K562 (cell line): ENCODE results near the gene BRD4. TPM values are rescaled to one million over a fixed set of nuclear protein-coding genes. Genes with fewer than 3 reads are reported as not detected.
A peak's percentile ranks its signal among the peaks of the same experiment; 100 is the strongest.

ENCODE experiments used
- CBX2 ChIP-seq: fragments of 200-600 bp; sonication (generic); IDR thresholded peaks from one replicate; pipeline ENCODE4 v1.6.1; 2012; ENCODE audit warnings: mild to moderate bottlenecking, low read length, inconsistent platforms; ENCODE audit not compliant: insufficient read depth, poor library complexity, severe bottlenecking
- CHD4 ChIP-seq: fragments of 200-600 bp; sonication (generic); IDR thresholded peaks from 3 replicates; pipeline ENCODE4 v1.6.1; 2012; ENCODE audit warnings: low read depth, mild to moderate bottlenecking, mixed read lengths, low read length, inconsistent platforms; ENCODE audit not compliant: insufficient read depth, insufficient replicate concordance, poor library complexity, severe bottlenecking
- CREBBP ChIP-seq: IDR thresholded peaks from one replicate; pipeline ENCODE4 v1.6.1; 2012; ENCODE audit warnings: low read depth, mild to moderate bottlenecking, control low read depth, inconsistent platforms, low read length
- FOXK1 ChIP-seq: sonication (generic); formaldehyde crosslinking; IDR thresholded peaks from 2 replicates; pipeline ENCODE4 v1.8.0; 2022; ENCODE audit warnings: missing genetic modification reagents, mild to moderate bottlenecking, borderline replicate concordance
- GTF2F1 ChIP-seq: IDR thresholded peaks from 2 replicates; pipeline ENCODE4 v1.6.1; 2011; ENCODE audit warnings: low read depth, low read length, improper control_type of control experiment
- RCOR1 ChIP-seq, 2 experiments: IDR thresholded peaks; 2 replicates each; pipeline ENCODE4 v1.6.1; 2012; ENCODE audit warnings: low read depth in 2 of 2, low read length in 2 of 2, borderline replicate concordance in 1 of 2, improper control_type of control experiment in 1 of 2
- SETDB1 ChIP-seq: IDR thresholded peaks from one replicate; pipeline ENCODE4 v1.6.1; 2012; ENCODE audit warnings: low read length, control low read depth, inconsistent platforms
- SMARCA5 ChIP-seq: fragments of 450-650 bp; IDR thresholded peaks from 2 replicates; pipeline ENCODE4 v1.6.1; 2016
- TAF15 ChIP-seq: fragments of 200-400 bp; formaldehyde crosslinking; IDR thresholded peaks from 2 replicates; pipeline ENCODE4 v1.6.1; 2017; ENCODE audit warnings: mild to moderate bottlenecking, low read depth, low read length, moderate library complexity
- ZMIZ1 ChIP-seq, 2 experiments: fragments of 150-350 bp in 1 of 2; IDR thresholded peaks; 2 replicates each; pipeline ENCODE4 v1.6.1; 2012 to 2016; ENCODE audit warnings: low read depth in 2 of 2, low read length in 2 of 2, mild to moderate bottlenecking in 1 of 2, moderate library complexity in 1 of 2
- ZNF174 ChIP-seq: fragments of 250-450 bp; sonication (Bioruptor Pico); IDR thresholded peaks from 2 replicates; pipeline ENCODE4 v1.4.0; 2020; ENCODE audit warnings: mild to moderate bottlenecking
- ZNF280B ChIP-seq: fragments of 250-450 bp; sonication (Bioruptor Pico); IDR thresholded peaks from 2 replicates; pipeline ENCODE4 v1.5.1; 2021; ENCODE audit warnings: mild to moderate bottlenecking
- ZNF347 ChIP-seq: fragments of 450-650 bp; formaldehyde crosslinking; IDR thresholded peaks from 2 replicates; pipeline ENCODE4 v1.4.0; 2020; ENCODE audit warnings: low read depth, mild to moderate bottlenecking, moderate library complexity
- ZNF408 ChIP-seq: fragments of 250-450 bp; sonication (Bioruptor Pico); IDR thresholded peaks from 2 replicates; pipeline ENCODE4 v1.4.0; 2020; ENCODE audit warnings: low read depth, mild to moderate bottlenecking, moderate library complexity
- ZNF644 ChIP-seq: fragments of 200-800 bp; sonication (Bioruptor generic); IDR thresholded peaks from 2 replicates; pipeline ENCODE4 v1.6.1; 2016; ENCODE audit warnings: low read depth, missing genetic modification characterization, missing compliant biosample characterization
- ZNF766 ChIP-seq: fragments of 200-800 bp; sonication (Bioruptor generic); conservative IDR thresholded peaks from 2 replicates; pipeline ENCODE4 v1.6.1; 2016; ENCODE audit warnings: missing genetic modification characterization, missing compliant biosample characterization
- polyA plus RNA-seq, 8 experiments: library from polyadenylated mRNA; depleted of rRNA in 4 of 8; stranded (reverse) in 5 of 8; unstranded in 3 of 8; fragments of >200 nt; fragmentation: Nextera tagmentation in 2 of 8; fragmentation: Illumina TruSeq in 1 of 8; extraction: Ambion mirVana in 2 of 8; extraction: Trizol in 1 of 8; gene quantifications; 2 replicates each; pipeline versions ENCODE4 v1.2.1 to v1.2.3, GENCODE V29; 2011 to 2014; ENCODE audit warnings: inconsistent platforms in 1 of 8, missing spikeins in 1 of 8
- total RNA-seq, 7 experiments: library from RNA; depleted of rRNA in 6 of 7; stranded (reverse); fragments of >200 nt in 6 of 7; fragmentation: Illumina TruSeq in 2 of 7; extraction: Trizol in 2 of 7; gene quantifications; 2 replicates each; pipeline versions ENCODE4 v1.2.1 to v1.2.3, GENCODE V29; 2011 to 2021; ENCODE audit warnings: low replicate concordance in 1 of 7
- TF ChIP-seq, protein P1 (sequence below): sonication (generic); formaldehyde crosslinking; IDR thresholded peaks from 2 replicates; pipeline ENCODE4 v1.8.1; 2023; ENCODE audit warnings: mild to moderate bottlenecking, missing genetic modification reagents
- TF ChIP-seq, protein P2 (sequence below): fragments of 450-650 bp; IDR thresholded peaks from 2 replicates; pipeline ENCODE4 v1.6.1; 2014; ENCODE audit warnings: low read depth, mild to moderate bottlenecking, moderate library complexity, borderline replicate concordance

BRD4 gene
- total and polyA plus RNA-seq, 9 of the 15 experiments (the other 6 are each of a cell fraction or from before 2014, with no cell fraction given): 1.8 to 105 (median 15.6) TPM

- TF ChIP-seq ZNF280B (CRISPR knock-in tag): no peak
- TF ChIP-seq, protein P1, sequence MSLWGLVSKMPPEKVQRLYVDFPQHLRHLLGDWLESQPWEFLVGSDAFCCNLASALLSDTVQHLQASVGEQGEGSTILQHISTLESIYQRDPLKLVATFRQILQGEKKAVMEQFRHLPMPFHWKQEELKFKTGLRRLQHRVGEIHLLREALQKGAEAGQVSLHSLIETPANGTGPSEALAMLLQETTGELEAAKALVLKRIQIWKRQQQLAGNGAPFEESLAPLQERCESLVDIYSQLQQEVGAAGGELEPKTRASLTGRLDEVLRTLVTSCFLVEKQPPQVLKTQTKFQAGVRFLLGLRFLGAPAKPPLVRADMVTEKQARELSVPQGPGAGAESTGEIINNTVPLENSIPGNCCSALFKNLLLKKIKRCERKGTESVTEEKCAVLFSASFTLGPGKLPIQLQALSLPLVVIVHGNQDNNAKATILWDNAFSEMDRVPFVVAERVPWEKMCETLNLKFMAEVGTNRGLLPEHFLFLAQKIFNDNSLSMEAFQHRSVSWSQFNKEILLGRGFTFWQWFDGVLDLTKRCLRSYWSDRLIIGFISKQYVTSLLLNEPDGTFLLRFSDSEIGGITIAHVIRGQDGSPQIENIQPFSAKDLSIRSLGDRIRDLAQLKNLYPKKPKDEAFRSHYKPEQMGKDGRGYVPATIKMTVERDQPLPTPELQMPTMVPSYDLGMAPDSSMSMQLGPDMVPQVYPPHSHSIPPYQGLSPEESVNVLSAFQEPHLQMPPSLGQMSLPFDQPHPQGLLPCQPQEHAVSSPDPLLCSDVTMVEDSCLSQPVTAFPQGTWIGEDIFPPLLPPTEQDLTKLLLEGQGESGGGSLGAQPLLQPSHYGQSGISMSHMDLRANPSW: no peak
- no peak for TF ChIP-seq SETDB1
- no peak for TF ChIP-seq CBX2
- 0 out of 4 replicates have a peak, but pooled peaks of 1 of the 2 experiments have one; percentile 2 for TF ChIP-seq RCOR1 (IDR thresholded peaks at IDR 0.05; ENCODE audit: borderline replicate concordance in 1 of 2, low read depth in 2 of 2, low read length in 2 of 2)
- no peak for TF ChIP-seq SMARCA5
- TF ChIP-seq, protein P2, sequence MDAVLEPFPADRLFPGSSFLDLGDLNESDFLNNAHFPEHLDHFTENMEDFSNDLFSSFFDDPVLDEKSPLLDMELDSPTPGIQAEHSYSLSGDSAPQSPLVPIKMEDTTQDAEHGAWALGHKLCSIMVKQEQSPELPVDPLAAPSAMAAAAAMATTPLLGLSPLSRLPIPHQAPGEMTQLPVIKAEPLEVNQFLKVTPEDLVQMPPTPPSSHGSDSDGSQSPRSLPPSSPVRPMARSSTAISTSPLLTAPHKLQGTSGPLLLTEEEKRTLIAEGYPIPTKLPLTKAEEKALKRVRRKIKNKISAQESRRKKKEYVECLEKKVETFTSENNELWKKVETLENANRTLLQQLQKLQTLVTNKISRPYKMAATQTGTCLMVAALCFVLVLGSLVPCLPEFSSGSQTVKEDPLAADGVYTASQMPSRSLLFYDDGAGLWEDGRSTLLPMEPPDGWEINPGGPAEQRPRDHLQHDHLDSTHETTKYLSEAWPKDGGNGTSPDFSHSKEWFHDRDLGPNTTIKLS: peak; percentile 36; the same call in 1 of the 2 replicates
- TF ChIP-seq ZNF174 (CRISPR knock-in tag): no peak
- no peak for TF ChIP-seq CHD4
- no peak for TF ChIP-seq ZNF347 (CRISPR knock-in tag)
- TF ChIP-seq ZNF766 (CRISPR knock-in tag): no peak
- no peak for TF ChIP-seq ZNF408 (CRISPR knock-in tag)
- TF ChIP-seq CREBBP: no peak
- TF ChIP-seq ZMIZ1 (IDR thresholded peaks at IDR 0.05; ENCODE audit: low read depth in 2 of 2, low read length in 2 of 2): no peak
- TF ChIP-seq ZNF644 (tag): no peak
- TF ChIP-seq GTF2F1: no peak
- TF ChIP-seq FOXK1: no peak
- TF ChIP-seq TAF15: no peak
Observed at GRCh38 chr19:15379999-15380647, 47.8 kb upstream of the BRD4 start (continued).
